Measurements from ENCODE around the gene MANF. TPM values are rescaled to one million over a fixed set of nuclear protein-coding genes. Genes with fewer than 3 reads are reported as not detected.

MANF gene
- total and polyA plus RNA-seq, 10 donors: 31.8 to 85.8 (median 47.7) TPM

- Histone ChIP-seq H3K4me3 (no peak overlapping the region), H3K9me3 (no peaks in the 10 kb centered on the region), H3K4me1 (no peaks in the 10 kb centered on the region), H3K36me3 (no peaks in the 10 kb centered on the region), H3K27ac (no peak overlapping the region), H3K27me3 (replicated peaks in 1 of 7) (no peaks in the 10 kb centered on the region)
- TF ChIP-seq POLR2A (IDR thresholded peaks at IDR 0.05) (no peak), CTCF (IDR thresholded peaks at IDR 0.05 in 8 of 11, conservative IDR thresholded peaks at IDR 0.05 in 3 of 11) (no peak), POLR2AphosphoS5 (IDR thresholded peaks at IDR 0.05) (no peak)
- 88 to 95% (median 92%) methylated on average over 9 of the region's 9 CpGs for WGBS, 5 donors
- intact Hi-C loops (cut with DNase I; ENCODE audit: low total_unique reads): no loop called here
- no peak for DNase-seq
Measured at GRCh38 chr3:51354731-51355615, 30.1 kb upstream of the MANF start.

- Histone ChIP-seq H3K36me3 (no peaks in the 10 kb centered on the region), H3K27me3 (replicated peaks in 1 of 7) (no peaks in the 10 kb centered on the region), H3K9me3 (no peaks in the 10 kb centered on the region), H3K4me3 (no peak overlapping the region), H3K4me1 (no peaks in the 10 kb centered on the region), H3K27ac (no peak overlapping the region)
- intact Hi-C loops (cut with DNase I; ENCODE audit: low total_unique reads): no loop called here
- WGBS, 5 donors: 58 to 78% (median 64%) methylated on average over 6 to 8 of the region's 8 CpGs
- no peak for TF ChIP-seq POLR2A (IDR thresholded peaks at IDR 0.05)
- no peak for TF ChIP-seq CTCF (IDR thresholded peaks at IDR 0.05 in 8 of 11, conservative IDR thresholded peaks at IDR 0.05 in 3 of 11)
- TF ChIP-seq POLR2AphosphoS5 (IDR thresholded peaks at IDR 0.05): no peak
- no peak for DNase-seq
Measured at GRCh38 chr3:51355891-51356578, 29.1 kb upstream of the MANF start.

DNA sequence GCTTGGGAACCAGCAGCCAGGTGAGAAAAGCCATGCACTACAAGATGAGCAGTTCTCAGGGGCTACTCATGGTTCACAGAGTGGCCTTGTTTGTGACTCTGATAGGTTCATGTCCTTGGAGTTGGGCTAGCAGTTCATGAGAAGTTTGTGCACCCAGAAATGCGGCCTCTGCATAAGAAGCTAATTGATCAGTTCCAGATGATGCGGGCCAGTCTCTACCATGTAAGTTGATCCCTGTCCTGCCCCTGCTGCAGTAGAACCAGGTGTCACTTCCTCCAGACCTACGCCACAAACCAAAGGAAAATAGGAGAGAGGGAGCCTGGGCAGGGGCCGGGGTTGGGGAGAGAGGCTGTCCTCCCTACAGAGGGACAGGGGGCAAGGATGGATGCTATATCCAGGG, 27.2 kb upstream of the MANF start:
- intact Hi-C loops (cut with DNase I; ENCODE audit: low total_unique reads): no loop called here
- H3K4me3 ChIP-seq: no peak overlapping the region
- DNase-seq: no peak
- H3K36me3 ChIP-seq: no peaks in the 10 kb centered on the region
- TF ChIP-seq CTCF (IDR thresholded peaks at IDR 0.05 in 8 of 11, conservative IDR thresholded peaks at IDR 0.05 in 3 of 11): no peak
- no peak for TF ChIP-seq POLR2A (IDR thresholded peaks at IDR 0.05)
- TF ChIP-seq POLR2AphosphoS5 (IDR thresholded peaks at IDR 0.05): no peak
- WGBS, 5 donors: 59 to 73% (median 69%) methylated on average over 4 of the region's 4 CpGs
- no peaks in the 10 kb centered on the region for H3K27me3 ChIP-seq (replicated peaks in 1 of 7)
- no peaks in the 10 kb centered on the region for H3K4me1 ChIP-seq
- no peak overlapping the region for H3K27ac ChIP-seq
- no peaks in the 10 kb centered on the region for H3K9me3 ChIP-seq

DNA sequence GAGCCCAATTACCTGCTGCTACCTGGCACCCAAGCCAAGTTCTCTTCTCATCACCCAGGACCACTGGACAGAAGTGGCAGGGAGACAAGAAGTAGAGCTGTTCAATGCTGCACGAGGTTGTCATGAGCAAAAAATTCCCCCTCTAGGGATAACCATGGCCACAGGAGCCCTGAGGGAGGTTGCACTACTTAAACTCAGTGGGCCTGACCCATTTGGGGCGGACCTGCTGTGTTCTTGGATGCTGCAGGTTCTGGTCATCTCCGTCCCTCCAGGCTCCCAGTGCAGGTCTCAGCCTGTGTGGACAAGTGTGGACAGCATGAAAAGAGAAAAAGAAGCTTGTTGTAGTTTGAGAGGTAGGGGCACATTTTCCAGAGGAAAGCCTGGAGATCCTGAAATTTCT, 26.1 kb upstream of the MANF start:
- no peak for DNase-seq
- intact Hi-C loops (cut with DNase I; ENCODE audit: low total_unique reads): no loop called here

More for the DNA sequence above, 26.1 kb upstream of the MANF start:
- H3K4me3 ChIP-seq: no peak overlapping the region
- no peaks in the 10 kb centered on the region for H3K36me3 ChIP-seq
- TF ChIP-seq POLR2AphosphoS5 (IDR thresholded peaks at IDR 0.05) (no peak), POLR2A (IDR thresholded peaks at IDR 0.05) (no peak), CTCF (IDR thresholded peaks at IDR 0.05 in 8 of 11, conservative IDR thresholded peaks at IDR 0.05 in 3 of 11) (no peak)
- no peaks in the 10 kb centered on the region for H3K27me3 ChIP-seq (replicated peaks in 1 of 7)
- no peaks in the 10 kb centered on the region for H3K9me3 ChIP-seq
- WGBS, 5 donors: 69 to 82% (median 78%) methylated on average over 3 of the region's 3 CpGs
- no peak overlapping the region for H3K27ac ChIP-seq
- H3K4me1 ChIP-seq: no peaks in the 10 kb centered on the region
